Astrocyte (in vitro differentiated cells and primary cell): ENCODE results near the gene RWDD3. TPM values are rescaled to one million over a fixed set of nuclear protein-coding genes. Genes with fewer than 3 reads are reported as not detected.

Experiments used
- DNase-seq: peaks from one replicate; pipeline ENCODE4 v3.0.0-alpha.2; 2010; ENCODE audit warnings: low read depth
- FAIRE-seq: peaks from 2 replicates; lab custom pipeline; 2011; peaks lifted over from hg19 to GRCh38; lab: Jason Lieb, UNC
- H2AFZ ChIP-seq: 2 replicates; pipeline ENCODE4 v1.6.0; 2012; ENCODE audit warnings: low read depth, low read length, inconsistent platforms
- H3K27ac ChIP-seq: 2 replicates; pipeline ENCODE4 v1.5.1; 2011; ENCODE audit warnings: low read depth, low read length, inconsistent platforms
- H3K27me3 ChIP-seq: 2 replicates; pipeline ENCODE4 v1.6.0; 2011; ENCODE audit warnings: low read length, inconsistent platforms; ENCODE audit not compliant: insufficient read depth
- H3K36me3 ChIP-seq: 2 replicates; pipeline ENCODE4 v1.5.1; 2011; ENCODE audit warnings: low read length, inconsistent platforms; ENCODE audit not compliant: insufficient read depth
- H3K4me1 ChIP-seq: 2 replicates; pipeline ENCODE4 v1.5.1; 2011; ENCODE audit warnings: low read length, inconsistent platforms; ENCODE audit not compliant: insufficient read depth
- H3K4me2 ChIP-seq: 2 replicates; pipeline ENCODE4 v1.6.0; 2012; ENCODE audit warnings: low read length, inconsistent platforms
- H3K4me3 ChIP-seq: 2 replicates; pipeline ENCODE4 v1.5.1; 2011; ENCODE audit warnings: low read depth, mild to moderate bottlenecking, low read length, inconsistent platforms; ENCODE audit not compliant: insufficient read depth
- H3K79me2 ChIP-seq: 2 replicates; pipeline ENCODE4 v1.6.0; 2012; ENCODE audit warnings: mild to moderate bottlenecking, low read length, inconsistent platforms; ENCODE audit not compliant: insufficient read depth
- H3K9ac ChIP-seq: 2 replicates; pipeline ENCODE4 v1.6.0; 2012; ENCODE audit warnings: mild to moderate bottlenecking, low read length, inconsistent platforms
- H3K9me3 ChIP-seq: 2 replicates; pipeline ENCODE4 v1.5.1; 2012; ENCODE audit warnings: low read depth, mild to moderate bottlenecking, low read length, inconsistent platforms; ENCODE audit not compliant: insufficient read depth
- H4K20me1 ChIP-seq: 2 replicates; pipeline ENCODE4 v1.6.0; 2012; ENCODE audit warnings: low read length, inconsistent platforms; ENCODE audit not compliant: insufficient read depth
- H3K27ac Mint-ChIP-seq: one replicate; pipeline ENCODE4 v1.8.0; 2021; ENCODE audit warnings: mild to moderate bottlenecking, mixed read lengths; ENCODE audit not compliant: unreplicated experiment
- H3K27me3 Mint-ChIP-seq: one replicate; pipeline ENCODE4 v1.8.0; 2021; ENCODE audit warnings: low read depth, mixed read lengths; ENCODE audit not compliant: unreplicated experiment
- H3K36me3 Mint-ChIP-seq: one replicate; pipeline ENCODE4 v1.8.0; 2021; ENCODE audit warnings: low read depth, mixed read lengths; ENCODE audit not compliant: unreplicated experiment
- H3K4me1 Mint-ChIP-seq: one replicate; pipeline ENCODE4 v1.8.0; 2021; ENCODE audit warnings: low read depth, mixed read lengths; ENCODE audit not compliant: unreplicated experiment
- H3K4me3 Mint-ChIP-seq: one replicate; pipeline ENCODE4 v1.8.0; 2021; ENCODE audit warnings: mild to moderate bottlenecking, moderate library complexity, mixed read lengths; ENCODE audit not compliant: unreplicated experiment
- H3K9me3 Mint-ChIP-seq: one replicate; pipeline ENCODE4 v1.8.0; 2021; ENCODE audit warnings: mild to moderate bottlenecking, mixed read lengths; ENCODE audit not compliant: unreplicated experiment
- EZH2 ChIP-seq: IDR thresholded peaks from 2 replicates; pipeline ENCODE4 v1.6.1; 2012; ENCODE audit warnings: mild to moderate bottlenecking, low read length, inconsistent platforms; ENCODE audit not compliant: insufficient read depth
- total RNA-seq: library from RNA; stranded (reverse); gene quantifications from 2 replicates; pipeline ENCODE4 v1.2.1, GENCODE V29; 2021
- TF ChIP-seq, protein P1 (sequence below): IDR thresholded peaks from 2 replicates; pipeline ENCODE4 v1.5.1; 2011; ENCODE audit warnings: low read depth, mild to moderate bottlenecking, inconsistent platforms, low read length, moderate library complexity; ENCODE audit not compliant: insufficient read depth

The RWDD3 gene
- total RNA-seq, 1 donor from 2014 or later = 20.0 TPM

GRCh38 chr1:95207223-95207935 lies 26.6 kb upstream of the RWDD3 start:
- no peak overlapping the region for H3K27ac Mint-ChIP-seq
- TF ChIP-seq, protein P1, sequence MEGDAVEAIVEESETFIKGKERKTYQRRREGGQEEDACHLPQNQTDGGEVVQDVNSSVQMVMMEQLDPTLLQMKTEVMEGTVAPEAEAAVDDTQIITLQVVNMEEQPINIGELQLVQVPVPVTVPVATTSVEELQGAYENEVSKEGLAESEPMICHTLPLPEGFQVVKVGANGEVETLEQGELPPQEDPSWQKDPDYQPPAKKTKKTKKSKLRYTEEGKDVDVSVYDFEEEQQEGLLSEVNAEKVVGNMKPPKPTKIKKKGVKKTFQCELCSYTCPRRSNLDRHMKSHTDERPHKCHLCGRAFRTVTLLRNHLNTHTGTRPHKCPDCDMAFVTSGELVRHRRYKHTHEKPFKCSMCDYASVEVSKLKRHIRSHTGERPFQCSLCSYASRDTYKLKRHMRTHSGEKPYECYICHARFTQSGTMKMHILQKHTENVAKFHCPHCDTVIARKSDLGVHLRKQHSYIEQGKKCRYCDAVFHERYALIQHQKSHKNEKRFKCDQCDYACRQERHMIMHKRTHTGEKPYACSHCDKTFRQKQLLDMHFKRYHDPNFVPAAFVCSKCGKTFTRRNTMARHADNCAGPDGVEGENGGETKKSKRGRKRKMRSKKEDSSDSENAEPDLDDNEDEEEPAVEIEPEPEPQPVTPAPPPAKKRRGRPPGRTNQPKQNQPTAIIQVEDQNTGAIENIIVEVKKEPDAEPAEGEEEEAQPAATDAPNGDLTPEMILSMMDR = no peak
- no peak for TF ChIP-seq EZH2
- H3K36me3 ChIP-seq = no peaks in the 10 kb centered on the region
- no peak overlapping the region for H3K27ac ChIP-seq
- no peaks in the 10 kb centered on the region for H3K4me1 Mint-ChIP-seq
- no peaks in the 10 kb centered on the region for H4K20me1 ChIP-seq
- no peak overlapping the region for H2AFZ ChIP-seq
- DNase-seq (no peak), FAIRE-seq (no peak)
- H3K4me2 ChIP-seq = no peak overlapping the region
- no peaks in the 10 kb centered on the region for H3K4me1 ChIP-seq
- no peak overlapping the region for H3K9ac ChIP-seq
- H3K4me3 ChIP-seq = no peak overlapping the region
- no peaks in the 10 kb centered on the region for H3K79me2 ChIP-seq
- peaks cover 12% of the 10 kb centered on the region for H3K9me3 Mint-ChIP-seq
- no peak overlapping the region for H3K4me3 Mint-ChIP-seq
- no peaks in the 10 kb centered on the region for H3K36me3 Mint-ChIP-seq
- H3K27me3 Mint-ChIP-seq = no peaks in the 10 kb centered on the region
- no peaks in the 10 kb centered on the region for H3K27me3 ChIP-seq
- H3K9me3 ChIP-seq = no peaks in the 10 kb centered on the region

GRCh38 chr1:95208876-95209275 lies 25.1 kb upstream of the RWDD3 start:
- Mint-ChIP-seq H3K4me1 (no peaks in the 10 kb centered on the region), H3K27me3 (peaks cover under 1% of the 10 kb centered on the region), H3K9me3 (peaks cover 15% of the 10 kb centered on the region), H3K27ac (no peak overlapping the region), H3K36me3 (no peaks in the 10 kb centered on the region), H3K4me3 (no peak overlapping the region)
- Histone ChIP-seq H3K27me3 (no peaks in the 10 kb centered on the region), H3K4me2 (no peak overlapping the region), H3K4me1 (no peaks in the 10 kb centered on the region), H4K20me1 (no peaks in the 10 kb centered on the region), H3K9ac (no peak overlapping the region), H3K79me2 (no peaks in the 10 kb centered on the region), H3K27ac (no peak overlapping the region), H3K36me3 (no peaks in the 10 kb centered on the region), H3K9me3 (no peaks in the 10 kb centered on the region), H3K4me3 (no peak overlapping the region), H2AFZ (no peak overlapping the region)
- TF ChIP-seq, protein P1 = no peak
- no peak for TF ChIP-seq EZH2
- DNase-seq (no peak), FAIRE-seq (no peak)

DNA sequence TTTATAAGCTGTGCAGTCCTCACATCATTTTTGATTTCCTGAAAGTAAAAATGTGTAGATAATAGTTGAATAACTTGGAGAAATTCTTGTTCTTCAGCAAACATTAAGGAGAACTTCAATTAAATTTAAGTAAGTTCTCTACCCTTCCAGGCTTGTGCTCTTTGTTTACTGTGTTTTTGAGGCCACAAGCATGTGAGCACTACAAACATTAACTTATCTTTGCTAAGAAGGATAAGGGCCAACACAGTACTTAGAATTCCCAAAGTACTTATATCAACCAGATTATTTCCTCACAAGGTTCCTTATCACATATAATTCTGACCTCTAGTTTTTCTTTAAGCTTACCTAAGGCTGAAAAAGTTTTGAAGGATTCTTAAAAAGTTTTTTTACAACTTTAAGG lies 24.7 kb upstream of the RWDD3 start:
- Mint-ChIP-seq H3K36me3 (no peaks in the 10 kb centered on the region), H3K4me1 (no peaks in the 10 kb centered on the region), H3K9me3 (peaks cover 15% of the 10 kb centered on the region), H3K27me3 (peaks cover 2% of the 10 kb centered on the region), H3K4me3 (no peak overlapping the region), H3K27ac (no peak overlapping the region)
- no peaks in the 10 kb centered on the region for H3K36me3 ChIP-seq
- DNase-seq (no peak), FAIRE-seq (no peak)
- no peaks in the 10 kb centered on the region for H3K4me1 ChIP-seq
- no peaks in the 10 kb centered on the region for H3K79me2 ChIP-seq
- TF ChIP-seq, protein P1 = no peak
- TF ChIP-seq EZH2 = no peak
- no peak overlapping the region for H3K4me3 ChIP-seq
- H3K27ac ChIP-seq = no peak overlapping the region
- no peaks in the 10 kb centered on the region for H3K9me3 ChIP-seq
- H3K27me3 ChIP-seq = no peaks in the 10 kb centered on the region
- H2AFZ ChIP-seq = no peak overlapping the region
- H3K9ac ChIP-seq = no peak overlapping the region
- no peaks in the 10 kb centered on the region for H4K20me1 ChIP-seq
- H3K4me2 ChIP-seq = no peak overlapping the region
